Esophagus squamous epithelium (tissue), 5 donors: ENCODE data around the gene SPON2. TPM values are rescaled to one million over a fixed set of nuclear protein-coding genes. Genes with fewer than 3 reads are reported as not detected.

ENCODE experiments used
- DNase-seq: peaks from one replicate; lab custom pipeline; 2025; lab: John Stamatoyannopoulos, UW
- H3K27ac ChIP-seq, 4 donors: fragments of 200-600 bp; sonication (generic); one replicate each; pipeline ENCODE4 v1.5.1; 2016 to 2019; ENCODE audit warnings: mild to moderate bottlenecking in 1 of 4
- H3K27me3 ChIP-seq, 4 donors: fragments of 200-600 bp; sonication (generic); 1 replicate in 3 of 4; 2 replicates in 1 of 4; pipeline versions ENCODE4 v1.5.1 to v1.6.0; 2017 to 2021; ENCODE audit warnings: antibody characterized with exemption in 1 of 4
- H3K36me3 ChIP-seq, 3 donors: fragments of 200-600 bp; sonication (generic); one replicate each; pipeline ENCODE4 v1.5.1; 2016 to 2019
- H3K4me1 ChIP-seq, 3 donors: fragments of 200-600 bp; sonication (generic); one replicate each; pipeline ENCODE4 v1.5.1; 2017 to 2019
- H3K4me3 ChIP-seq, 4 donors: fragments of 200-600 bp; sonication (generic); 1 replicate in 3 of 4; 2 replicates in 1 of 4; pipeline ENCODE4 v1.5.1; 2016 to 2019; ENCODE audit warnings: mild to moderate bottlenecking in 2 of 4, moderate library complexity in 1 of 4
- H3K9me3 ChIP-seq, 3 donors: fragments of 200-600 bp; sonication (generic); one replicate each; pipeline ENCODE4 v1.5.1; 2016 to 2019
- CTCF ChIP-seq, 6 experiments: fragments of 450-650 bp in 4 of 6; fragments of 200-600 bp in 2 of 6; sonication (generic) in 2 of 6; IDR thresholded peaks; one replicate each; pipeline ENCODE4 v1.5.1; 2016 to 2019; ENCODE audit warnings: antibody characterized with exemption in 6 of 6, mild to moderate bottlenecking in 4 of 6, moderate library complexity in 4 of 6
- POLR2A ChIP-seq, 4 donors: fragments of 450-650 bp; IDR thresholded peaks; one replicate each; pipeline ENCODE4 v1.6.1; 2017; ENCODE audit warnings: antibody characterized with exemption in 4 of 4, mild to moderate bottlenecking in 4 of 4, moderate library complexity in 3 of 4
- WGBS, 2 donors: methylation state at CpG; one replicate each; pipeline ENCODE4 v1.1.5; 2018; 5-methylcytosine and 5-hydroxymethylcytosine counted together
- intact Hi-C: fragments of 100-400 bp; cut with DNase I; formaldehyde crosslinking; loops from one replicate; pipeline ENCODE4 v1.15.0; 2022
- total RNA-seq, 4 donors: library from RNA; depleted of rRNA; stranded (reverse); fragments of >200 nt; gene quantifications; one replicate each; pipeline ENCODE4 v1.1.0, GENCODE V29; 2016
- donor health status: DM: yes; HTN: yes; CAD: no.

SPON2 gene
- total RNA-seq, 4 donors from 2014 or later = 14.5 to 53.4 (median 21.3) TPM

GRCh38 chr4:1199556-1200331, 27.4 kb upstream of the SPON2 start:
- Histone ChIP-seq H3K4me3 (peak overlapping the region in 3 of 4 donors; percentile 35 to 47 (median 41)), H3K9me3 (no peaks in the 10 kb centered on the region), H3K4me1 (peaks cover 18 to 69% (median 27%) of the 10 kb centered on the region in 3 donors), H3K27me3 (peaks cover 0 to 9% (median 0%) of the 10 kb centered on the region in 4 donors), H3K27ac (peak overlapping the region; percentile 53 to 93 (median 82)), H3K36me3 (no peaks in the 10 kb centered on the region)
- 65 to 79% methylated on average over 17 to 18 of the region's 27 CpGs for WGBS, 2 donors
- TF ChIP-seq CTCF (IDR thresholded peaks at IDR 0.05) = no peak
- no peak for TF ChIP-seq POLR2A (IDR thresholded peaks at IDR 0.05)
- intact Hi-C loops = no loop called here
- DNase-seq = no peak

- TF ChIP-seq POLR2A (IDR thresholded peaks at IDR 0.05) = no peak
- no peak for TF ChIP-seq CTCF (IDR thresholded peaks at IDR 0.05)
- H3K4me1 ChIP-seq = peaks cover 20 to 69% (median 37%) of the 10 kb centered on the region in 3 donors
- H3K4me3 ChIP-seq = no peak overlapping the region
- H3K36me3 ChIP-seq = no peaks in the 10 kb centered on the region
- peaks cover 0 to 9% (median 0%) of the 10 kb centered on the region in 4 donors for H3K27me3 ChIP-seq
- H3K9me3 ChIP-seq = no peaks in the 10 kb centered on the region
- intact Hi-C loops = no loop called here
- WGBS, 2 donors = 81 to 93% methylated on average over 24 of the region's 24 CpGs
- peak overlapping the region in 2 of 4 donors; percentile 30 to 89 for H3K27ac ChIP-seq
- DNase-seq = no peak
Observed at GRCh38 chr4:1198098-1198844, 25.9 kb upstream of the SPON2 start.

- Histone ChIP-seq H3K4me1 (peaks cover 30 to 70% (median 41%) of the 10 kb centered on the region in 3 donors), H3K4me3 (no peak overlapping the region), H3K9me3 (no peaks in the 10 kb centered on the region), H3K27me3 (peaks cover 0 to 9% (median 0%) of the 10 kb centered on the region in 4 donors), H3K27ac (no peak overlapping the region), H3K36me3 (no peaks in the 10 kb centered on the region)
- intact Hi-C loops = no loop called here
- no peak for DNase-seq
- WGBS, 2 donors = 86 to 93% methylated on average over 6 to 8 of the region's 13 CpGs
- no peak for TF ChIP-seq CTCF (IDR thresholded peaks at IDR 0.05)
- TF ChIP-seq POLR2A (IDR thresholded peaks at IDR 0.05) = no peak
Observed at GRCh38 chr4:1196421-1197183, 24.2 kb upstream of the SPON2 start.

- Histone ChIP-seq H3K4me3 (no peak overlapping the region), H3K27me3 (peaks cover 0 to 7% (median 0%) of the 10 kb centered on the region in 4 donors), H3K4me1 (peaks cover 28 to 70% (median 37%) of the 10 kb centered on the region in 3 donors), H3K9me3 (no peaks in the 10 kb centered on the region), H3K36me3 (no peaks in the 10 kb centered on the region), H3K27ac (peak overlapping the region in 2 of 4 donors; percentile 12 to 45)
- DNase-seq = no peak
- intact Hi-C loops = no loop called here
- 63 to 87% methylated on average over 4 to 6 of the region's 16 CpGs for WGBS, 2 donors
- TF ChIP-seq CTCF (IDR thresholded peaks at IDR 0.05) (no peak), POLR2A (IDR thresholded peaks at IDR 0.05) (no peak)
Observed at GRCh38 chr4:1195891-1196401, 23.6 kb upstream of the SPON2 start.
